ENCODE results near the gene KCNK17. TPM values are rescaled to one million over a fixed set of nuclear protein-coding genes. Genes with fewer than 3 reads are reported as not detected.

The KCNK17 gene
- total RNA-seq, 1 experiment from 2014 or later = not detected

DNA sequence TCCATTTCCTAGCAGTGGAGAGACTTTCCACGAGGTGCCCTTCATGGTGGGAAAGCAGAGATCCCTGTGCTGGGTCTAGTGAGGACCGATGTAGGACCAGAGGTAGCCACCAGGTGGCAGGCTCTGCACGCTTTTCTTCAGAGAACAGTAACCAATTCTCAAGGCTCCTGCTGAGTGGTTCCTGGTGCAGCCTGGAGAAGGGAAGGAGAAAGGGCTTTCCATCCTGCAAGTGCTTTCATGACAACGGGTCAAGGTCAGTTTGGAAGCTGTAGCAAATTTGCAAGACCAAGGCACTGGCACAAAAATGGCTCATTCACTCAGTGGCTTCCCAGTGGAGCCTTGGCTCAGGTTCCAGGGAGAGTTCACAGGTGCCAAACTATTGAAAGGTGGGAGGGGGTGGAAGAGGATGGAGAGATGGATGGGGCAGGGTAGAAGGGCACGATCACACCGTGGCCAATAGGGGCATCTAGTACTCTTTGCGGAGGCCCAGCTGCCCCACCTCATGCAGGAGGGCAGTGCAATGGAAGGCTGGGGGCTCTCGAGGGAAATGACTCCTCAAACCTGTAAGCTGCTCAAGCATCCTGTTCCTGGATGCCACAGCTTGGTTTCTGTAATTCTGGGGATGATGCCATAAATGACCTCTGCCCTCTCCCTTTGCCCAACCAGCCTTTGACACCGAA is 33.8 kb upstream of the KCNK17 start:
- Histone ChIP-seq H3K79me2 (ENCODE audit: insufficient read depth, low read length) (no peaks in the 10 kb centered on the region), H3K36me3 (ENCODE audit: control insufficient read depth in 1 of 2, insufficient read depth in 2 of 2, low read length in 2 of 2) (no peaks in the 10 kb centered on the region), H3K4me3 (replicated peaks in 1 of 2; ENCODE audit: low read depth in 1 of 2, low read length in 2 of 2) (no peak overlapping the region), H3K9me2 (ENCODE audit: insufficient read depth) (no peaks in the 10 kb centered on the region), H3K4me2 (ENCODE audit: low read length) (no peak overlapping the region), H4K20me1 (ENCODE audit: insufficient read depth) (no peaks in the 10 kb centered on the region), H3K27me3 (ENCODE audit: insufficient read depth, low read length) (no peaks in the 10 kb centered on the region; the same call in 1 of the 2 replicates), H3K4me1 (ENCODE audit: control insufficient read depth in 1 of 2, insufficient read depth in 2 of 2, low read length in 2 of 2) (no peaks in the 10 kb centered on the region), H3K9ac (ENCODE audit: low read length) (no peak overlapping the region), H3K27ac (ENCODE audit: low read depth, low read length) (no peak overlapping the region), H3K9me3 (ENCODE audit: control insufficient read depth in 1 of 2, insufficient read depth in 1 of 2, low read depth in 1 of 2, low read length in 2 of 2) (no peaks in the 10 kb centered on the region), H2AFZ (ENCODE audit: low read depth, low read length, poor library complexity, severe bottlenecking) (no peak overlapping the region)
- ChIA-PET POLR2A (no interaction called here), CTCF (no interaction called here), RAD21 (ENCODE audit: low non-redundant PET in 1 of 2, low total read pairs in 2 of 2, uncharacterized antibody in 2 of 2, unreplicated experiment in 2 of 2) (no interaction called here)
- TF ChIP-seq YY1 (IDR thresholded peaks at IDR 0.05; ENCODE audit: extremely low read depth, insufficient replicate concordance, low read depth, low read length) = no peak
- TF ChIP-seq, protein P1, sequence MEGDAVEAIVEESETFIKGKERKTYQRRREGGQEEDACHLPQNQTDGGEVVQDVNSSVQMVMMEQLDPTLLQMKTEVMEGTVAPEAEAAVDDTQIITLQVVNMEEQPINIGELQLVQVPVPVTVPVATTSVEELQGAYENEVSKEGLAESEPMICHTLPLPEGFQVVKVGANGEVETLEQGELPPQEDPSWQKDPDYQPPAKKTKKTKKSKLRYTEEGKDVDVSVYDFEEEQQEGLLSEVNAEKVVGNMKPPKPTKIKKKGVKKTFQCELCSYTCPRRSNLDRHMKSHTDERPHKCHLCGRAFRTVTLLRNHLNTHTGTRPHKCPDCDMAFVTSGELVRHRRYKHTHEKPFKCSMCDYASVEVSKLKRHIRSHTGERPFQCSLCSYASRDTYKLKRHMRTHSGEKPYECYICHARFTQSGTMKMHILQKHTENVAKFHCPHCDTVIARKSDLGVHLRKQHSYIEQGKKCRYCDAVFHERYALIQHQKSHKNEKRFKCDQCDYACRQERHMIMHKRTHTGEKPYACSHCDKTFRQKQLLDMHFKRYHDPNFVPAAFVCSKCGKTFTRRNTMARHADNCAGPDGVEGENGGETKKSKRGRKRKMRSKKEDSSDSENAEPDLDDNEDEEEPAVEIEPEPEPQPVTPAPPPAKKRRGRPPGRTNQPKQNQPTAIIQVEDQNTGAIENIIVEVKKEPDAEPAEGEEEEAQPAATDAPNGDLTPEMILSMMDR (IDR thresholded peaks at IDR 0.05 in 2 of 3, conservative IDR thresholded peaks at IDR 0.05 in 1 of 3; ENCODE audit: borderline replicate concordance in 1 of 3, insufficient read depth in 1 of 3, low read depth in 2 of 3, low read length in 2 of 3) = peak; percentile 51 to 87 (median 85); a peak in 5 of 6 replicates
- peak; percentile 79 for TF ChIP-seq RAD21 (IDR thresholded peaks at IDR 0.05; ENCODE audit: low read depth)
- ATAC-seq (peak; percentile 92), DNase-seq (ENCODE audit: low read depth, low spot score) (peak; percentile 24)
- no TSS peak for BruUV-seq (replicated peaks)
- intact Hi-C loops (cut with micrococcal nuclease) = loop anchor here (1.0 to 10.0 kb wide), 4 partner anchors 544 to 1719 kb away; no protein-coding TSS in a partner anchor

DNA sequence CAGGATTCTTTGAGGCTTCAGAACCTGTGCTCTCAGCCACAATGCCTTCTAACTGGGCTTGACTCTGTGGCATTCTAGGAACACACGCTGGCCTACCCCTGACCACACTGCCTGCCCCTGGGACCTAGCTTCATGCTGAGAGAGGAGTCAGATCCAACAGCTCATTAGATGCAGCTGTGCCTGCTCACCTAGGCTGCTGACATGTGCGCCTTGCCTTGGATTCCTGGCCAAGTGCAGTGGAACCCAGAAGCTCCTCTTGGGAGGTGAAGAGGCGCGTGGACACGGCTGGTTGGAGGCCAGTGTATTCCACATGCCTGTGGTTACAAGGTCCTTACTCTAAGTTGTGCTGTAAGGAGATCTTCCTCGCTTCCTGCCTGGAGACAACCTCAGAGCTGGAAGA is 33.0 kb upstream of the KCNK17 start:
- ATAC-seq (no peak), DNase-seq (ENCODE audit: low read depth, low spot score) (no peak)
- RAD21 ChIA-PET (ENCODE audit: low non-redundant PET in 1 of 2, low total read pairs in 2 of 2, uncharacterized antibody in 2 of 2, unreplicated experiment in 2 of 2) = no interaction called here
- Histone ChIP-seq H3K27me3 (ENCODE audit: insufficient read depth, low read length) (no peaks in the 10 kb centered on the region; the same call in 1 of the 2 replicates), H3K36me3 (ENCODE audit: control insufficient read depth in 1 of 2, insufficient read depth in 2 of 2, low read length in 2 of 2) (no peaks in the 10 kb centered on the region), H3K9ac (ENCODE audit: low read length) (no peak overlapping the region), H4K20me1 (ENCODE audit: insufficient read depth) (no peaks in the 10 kb centered on the region), H3K9me3 (ENCODE audit: control insufficient read depth in 1 of 2, insufficient read depth in 1 of 2, low read depth in 1 of 2, low read length in 2 of 2) (no peaks in the 10 kb centered on the region), H3K9me2 (ENCODE audit: insufficient read depth) (no peaks in the 10 kb centered on the region), H2AFZ (ENCODE audit: low read depth, low read length, poor library complexity, severe bottlenecking) (no peak overlapping the region), H3K4me3 (replicated peaks in 1 of 2; ENCODE audit: low read depth in 1 of 2, low read length in 2 of 2) (no peak overlapping the region), H3K4me1 (ENCODE audit: control insufficient read depth in 1 of 2, insufficient read depth in 2 of 2, low read length in 2 of 2) (no peaks in the 10 kb centered on the region), H3K79me2 (ENCODE audit: insufficient read depth, low read length) (no peaks in the 10 kb centered on the region), H3K4me2 (ENCODE audit: low read length) (no peak overlapping the region), H3K27ac (ENCODE audit: low read depth, low read length) (no peak overlapping the region)
- CTCF ChIA-PET = no interaction called here
- TF ChIP-seq ZNF274 (IDR thresholded peaks at IDR 0.05; ENCODE audit: low read depth, low read length) (no peak), RAD21 (IDR thresholded peaks at IDR 0.05; ENCODE audit: low read depth) (no peak), EGR1 (IDR thresholded peaks at IDR 0.05; ENCODE audit: low read depth) (no peak), CBX3 (IDR thresholded peaks at IDR 0.05; ENCODE audit: low read depth) (no peak), CEBPB (IDR thresholded peaks at IDR 0.05; ENCODE audit: low read depth) (no peak), SRF (IDR thresholded peaks at IDR 0.05; ENCODE audit: low read depth) (no peak), FOSL1 (IDR thresholded peaks at IDR 0.05; ENCODE audit: low read depth) (no peak), ELF1 (IDR thresholded peaks at IDR 0.05; ENCODE audit: borderline replicate concordance, low read depth) (no peak), SIN3A (IDR thresholded peaks at IDR 0.05; ENCODE audit: low read depth) (no peak), EZH2phosphoT487 (IDR thresholded peaks at IDR 0.05; ENCODE audit: borderline replicate concordance) (no peak), POLR2AphosphoS5 (IDR thresholded peaks at IDR 0.05; ENCODE audit: low read depth, low read length) (no peak)
- TF ChIP-seq, protein P2, sequence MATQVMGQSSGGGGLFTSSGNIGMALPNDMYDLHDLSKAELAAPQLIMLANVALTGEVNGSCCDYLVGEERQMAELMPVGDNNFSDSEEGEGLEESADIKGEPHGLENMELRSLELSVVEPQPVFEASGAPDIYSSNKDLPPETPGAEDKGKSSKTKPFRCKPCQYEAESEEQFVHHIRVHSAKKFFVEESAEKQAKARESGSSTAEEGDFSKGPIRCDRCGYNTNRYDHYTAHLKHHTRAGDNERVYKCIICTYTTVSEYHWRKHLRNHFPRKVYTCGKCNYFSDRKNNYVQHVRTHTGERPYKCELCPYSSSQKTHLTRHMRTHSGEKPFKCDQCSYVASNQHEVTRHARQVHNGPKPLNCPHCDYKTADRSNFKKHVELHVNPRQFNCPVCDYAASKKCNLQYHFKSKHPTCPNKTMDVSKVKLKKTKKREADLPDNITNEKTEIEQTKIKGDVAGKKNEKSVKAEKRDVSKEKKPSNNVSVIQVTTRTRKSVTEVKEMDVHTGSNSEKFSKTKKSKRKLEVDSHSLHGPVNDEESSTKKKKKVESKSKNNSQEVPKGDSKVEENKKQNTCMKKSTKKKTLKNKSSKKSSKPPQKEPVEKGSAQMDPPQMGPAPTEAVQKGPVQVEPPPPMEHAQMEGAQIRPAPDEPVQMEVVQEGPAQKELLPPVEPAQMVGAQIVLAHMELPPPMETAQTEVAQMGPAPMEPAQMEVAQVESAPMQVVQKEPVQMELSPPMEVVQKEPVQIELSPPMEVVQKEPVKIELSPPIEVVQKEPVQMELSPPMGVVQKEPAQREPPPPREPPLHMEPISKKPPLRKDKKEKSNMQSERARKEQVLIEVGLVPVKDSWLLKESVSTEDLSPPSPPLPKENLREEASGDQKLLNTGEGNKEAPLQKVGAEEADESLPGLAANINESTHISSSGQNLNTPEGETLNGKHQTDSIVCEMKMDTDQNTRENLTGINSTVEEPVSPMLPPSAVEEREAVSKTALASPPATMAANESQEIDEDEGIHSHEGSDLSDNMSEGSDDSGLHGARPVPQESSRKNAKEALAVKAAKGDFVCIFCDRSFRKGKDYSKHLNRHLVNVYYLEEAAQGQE (IDR thresholded peaks at IDR 0.05; ENCODE audit: low read depth) = no peak
- POLR2A ChIA-PET = no interaction called here
- intact Hi-C loops (cut with micrococcal nuclease) = loop anchor here (5.0 to 10.0 kb wide), 3 partner anchors 960 to 1720 kb away; no protein-coding TSS in a partner anchor
- BruUV-seq (replicated peaks) = no TSS peak
